HG03565 (cell line): Measurements from ENCODE around the gene PAPSS2.
"Not testable (repeated sequence)": the region's sequence is repeated elsewhere in the genome, so short reads cannot be mapped to it uniquely, and the experiment has no call there.

ENCODE experiments used
- ATAC-seq: cut with Tn5 transposase; IDR thresholded peaks from one replicate; pipeline ENCODE4 v1.9.1; 2021; ENCODE audit warnings: mild to moderate bottlenecking, moderate library complexity; ENCODE audit not compliant: unreplicated experiment

The PAPSS2 gene

GRCh38 chr10:87702260-87702972 is 42.7 kb downstream of the PAPSS2 start:
- ATAC-seq = no peak

GRCh38 chr10:87702973-87703294 is 43.3 kb downstream of the PAPSS2 start:
- ATAC-seq = no peak

- no peak for ATAC-seq
Measured at GRCh38 chr10:87703771-87704170, 44.1 kb downstream of the PAPSS2 start.

- ATAC-seq = no peak
Measured at GRCh38 chr10:87705339-87705738, 45.7 kb downstream of the PAPSS2 start.

GRCh38 chr10:87706731-87707130 is 47.1 kb downstream of the PAPSS2 start:
- no peak for ATAC-seq

GRCh38 chr10:87707254-87707653 is 47.6 kb downstream of the PAPSS2 start:
- no peak for ATAC-seq

- no peak for ATAC-seq
Measured at GRCh38 chr10:87712913-87713616, 53.4 kb downstream of the PAPSS2 start.

GRCh38 chr10:87713707-87714106 is 54.0 kb downstream of the PAPSS2 start:
- ATAC-seq = no peak

- ATAC-seq = no peak
Measured at GRCh38 chr10:87715552-87716347, 56.1 kb downstream of the PAPSS2 start.

- ATAC-seq = no peak
Measured at GRCh38 chr10:87716348-87716670, 56.6 kb downstream of the PAPSS2 start.

GRCh38 chr10:87720665-87721064 is 61.0 kb downstream of the PAPSS2 start:
- no peak for ATAC-seq

- ATAC-seq = no peak
Measured at GRCh38 chr10:87721781-87722180, 62.1 kb downstream of the PAPSS2 start.

- no peak for ATAC-seq
Measured at GRCh38 chr10:87722716-87723115, 63.0 kb downstream of the PAPSS2 start.

- no peak for ATAC-seq
Measured at GRCh38 chr10:87723500-87723899, 63.8 kb downstream of the PAPSS2 start.

- no peak for ATAC-seq
Measured at GRCh38 chr10:87724789-87725188, 65.1 kb downstream of the PAPSS2 start.

GRCh38 chr10:87729940-87730339 is 70.3 kb downstream of the PAPSS2 start:
- ATAC-seq = no peak

GRCh38 chr10:87733081-87733480 is 73.4 kb downstream of the PAPSS2 start:
- no peak for ATAC-seq

- ATAC-seq = no peak
Measured at GRCh38 chr10:87734987-87735827, 75.5 kb downstream of the PAPSS2 start.

- not testable (repeated sequence) for ATAC-seq
Measured at GRCh38 chr10:87738253-87738652, 78.6 kb downstream of the PAPSS2 start.

- no peak for ATAC-seq
Measured at GRCh38 chr10:87739703-87740102, 80.0 kb downstream of the PAPSS2 start.

- no peak for ATAC-seq
Measured at GRCh38 chr10:87740254-87740655, 80.6 kb downstream of the PAPSS2 start.
